Prostate gland (tissue), 2 donors: ENCODE data around the gene LUZP1. TPM values are rescaled to one million over a fixed set of nuclear protein-coding genes. Genes with fewer than 3 reads are reported as not detected.

Experiments
- DNase-seq: peaks from one replicate; pipeline ENCODE4 v3.0.0-alpha.2; 2019; ENCODE audit warnings: low spot score
- H3K27ac ChIP-seq, 2 donors: fragments of 200-600 bp; sonication (generic); 2 replicates each; pipeline ENCODE4 v1.5.1; 2017 to 2019
- H3K27me3 ChIP-seq: fragments of 200-600 bp; sonication (generic); replicated peaks from 2 replicates; pipeline ENCODE4 v1.5.1; 2019; ENCODE audit not compliant: insufficient read depth
- H3K36me3 ChIP-seq, 2 donors: fragments of 200-600 bp; sonication (generic); 1 replicate in 1 of 2; 2 replicates in 1 of 2; pipeline versions ENCODE4 v1.5.1 to v1.8.1; 2017 to 2019
- H3K4me1 ChIP-seq: fragments of 200-600 bp; sonication (generic); replicated peaks from 2 replicates; pipeline ENCODE4 v1.5.1; 2019
- H3K4me3 ChIP-seq, 2 donors: fragments of 200-600 bp; sonication (generic); 2 replicates each; pipeline ENCODE4 v1.5.1; 2017 to 2019
- H3K9me3 ChIP-seq: fragments of 200-600 bp; sonication (generic); 2 replicates; pipeline ENCODE4 v1.5.1; 2017
- POLR2A ChIP-seq: fragments of 450-650 bp; IDR thresholded peaks from one replicate; pipeline ENCODE4 v1.6.1; 2016; ENCODE audit warnings: antibody characterized with exemption, mild to moderate bottlenecking
- POLR2AphosphoS5 ChIP-seq: sonication (generic); formaldehyde crosslinking; IDR thresholded peaks from one replicate; pipeline ENCODE4 v1.6.1; 2017; ENCODE audit warnings: antibody characterized with exemption
- WGBS: methylation state at CpG from one replicate; pipeline ENCODE4 v1.1.5; 2018; 5-methylcytosine and 5-hydroxymethylcytosine counted together
- intact Hi-C: fragments of 100-400 bp; cut with DNase I; formaldehyde crosslinking; loops from one replicate; pipeline ENCODE4 v1.14.2; 2022
- total RNA-seq, 2 donors: library from RNA; depleted of rRNA; stranded (reverse); fragments of >200 nt; gene quantifications; one replicate each; pipeline ENCODE4 v1.1.0, GENCODE V29; 2016
- TF ChIP-seq, protein P1 (sequence below), 4 experiments: fragments of 200-600 bp in 2 of 4; fragments of 450-650 bp in 2 of 4; sonication (generic) in 2 of 4; IDR thresholded peaks; 1 replicate in 3 of 4; 2 replicates in 1 of 4; pipeline ENCODE4 v1.5.1; 2016 to 2019; ENCODE audit warnings: antibody characterized with exemption in 4 of 4, mild to moderate bottlenecking in 2 of 4, moderate library complexity in 2 of 4

Gene LUZP1
- total RNA-seq, 2 donors from 2014 or later = 16.9 to 17.5 TPM

DNA sequence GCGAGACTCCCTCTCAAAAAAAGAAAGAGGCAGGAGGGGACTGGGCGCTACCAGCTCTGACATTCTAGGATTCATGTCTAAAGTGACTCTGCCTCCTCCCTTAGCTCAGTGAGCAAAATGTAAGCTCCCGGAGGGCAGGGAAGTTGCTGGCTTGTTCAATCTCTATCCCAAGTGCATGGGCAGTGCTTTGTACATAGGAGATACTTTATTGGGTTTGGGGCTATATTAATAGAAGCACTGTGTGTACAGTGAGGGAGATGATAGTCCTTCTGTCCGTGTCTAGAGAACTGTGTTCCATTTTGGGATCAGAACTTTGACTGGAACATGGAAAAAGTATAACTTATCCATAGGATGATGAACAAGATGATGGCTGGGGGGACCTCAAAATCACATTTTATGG is 16.7 kb upstream of the LUZP1 start:
- no peak overlapping the region for H3K4me3 ChIP-seq
- no peak overlapping the region for H3K27ac ChIP-seq
- WGBS = 75% methylated on average over 4 of the region's 4 CpGs
- intact Hi-C loops = loop anchor here (2.0 to 10.0 kb wide), 2 partner anchors 87 to 211 kb away; partner anchors contain the start of gene LACTBL1
- H3K4me1 ChIP-seq = no peaks in the 10 kb centered on the region
- TF ChIP-seq POLR2AphosphoS5 = no peak
- TF ChIP-seq, protein P1, sequence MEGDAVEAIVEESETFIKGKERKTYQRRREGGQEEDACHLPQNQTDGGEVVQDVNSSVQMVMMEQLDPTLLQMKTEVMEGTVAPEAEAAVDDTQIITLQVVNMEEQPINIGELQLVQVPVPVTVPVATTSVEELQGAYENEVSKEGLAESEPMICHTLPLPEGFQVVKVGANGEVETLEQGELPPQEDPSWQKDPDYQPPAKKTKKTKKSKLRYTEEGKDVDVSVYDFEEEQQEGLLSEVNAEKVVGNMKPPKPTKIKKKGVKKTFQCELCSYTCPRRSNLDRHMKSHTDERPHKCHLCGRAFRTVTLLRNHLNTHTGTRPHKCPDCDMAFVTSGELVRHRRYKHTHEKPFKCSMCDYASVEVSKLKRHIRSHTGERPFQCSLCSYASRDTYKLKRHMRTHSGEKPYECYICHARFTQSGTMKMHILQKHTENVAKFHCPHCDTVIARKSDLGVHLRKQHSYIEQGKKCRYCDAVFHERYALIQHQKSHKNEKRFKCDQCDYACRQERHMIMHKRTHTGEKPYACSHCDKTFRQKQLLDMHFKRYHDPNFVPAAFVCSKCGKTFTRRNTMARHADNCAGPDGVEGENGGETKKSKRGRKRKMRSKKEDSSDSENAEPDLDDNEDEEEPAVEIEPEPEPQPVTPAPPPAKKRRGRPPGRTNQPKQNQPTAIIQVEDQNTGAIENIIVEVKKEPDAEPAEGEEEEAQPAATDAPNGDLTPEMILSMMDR (IDR thresholded peaks at IDR 0.05) = no peak
- no peak for TF ChIP-seq POLR2A
- DNase-seq = no peak
- no peaks in the 10 kb centered on the region for H3K9me3 ChIP-seq
- H3K27me3 ChIP-seq = no peaks in the 10 kb centered on the region
- no peaks in the 10 kb centered on the region for H3K36me3 ChIP-seq

DNA sequence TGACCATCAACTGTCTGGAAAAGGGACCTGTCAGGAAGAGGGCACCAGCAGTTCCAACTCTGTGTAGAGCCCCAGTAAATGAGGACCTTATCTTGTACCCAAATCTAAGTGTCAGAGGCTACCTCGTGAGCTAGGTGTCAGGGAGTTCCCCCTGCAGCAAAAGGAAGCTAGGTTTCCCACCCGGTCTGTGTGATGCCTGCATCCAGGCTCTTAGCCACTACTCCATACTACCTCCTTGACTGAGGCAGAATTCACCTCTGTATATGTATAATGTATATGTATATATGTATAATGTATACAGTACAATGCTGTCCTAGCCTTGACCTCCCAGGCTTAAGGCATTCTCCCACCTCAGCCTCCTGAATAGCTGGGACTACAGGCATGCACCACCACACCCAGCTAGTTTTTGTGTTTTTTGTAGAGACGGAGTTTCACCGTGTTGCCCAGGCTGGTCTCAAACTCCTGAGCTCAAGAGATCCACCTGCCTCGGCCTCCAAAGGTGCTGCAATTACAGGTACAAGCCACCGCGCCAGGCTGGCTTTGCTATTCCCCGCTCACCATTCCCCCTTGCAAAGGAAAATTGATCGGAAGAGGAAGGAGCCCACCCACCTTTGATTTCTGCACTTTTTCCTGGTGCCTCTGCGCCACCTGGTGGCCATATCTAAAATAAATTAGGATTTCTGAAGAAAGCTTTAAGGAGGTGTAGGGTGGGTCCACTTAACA is 15.7 kb upstream of the LUZP1 start:
- DNase-seq = peak; percentile 37
- H3K27me3 ChIP-seq = no peaks in the 10 kb centered on the region
- no peaks in the 10 kb centered on the region for H3K4me1 ChIP-seq
- H3K27ac ChIP-seq = no peak overlapping the region
- no peaks in the 10 kb centered on the region for H3K9me3 ChIP-seq
- peak overlapping the region in 1 of 2 donors; percentile 19 for H3K4me3 ChIP-seq
- TF ChIP-seq POLR2AphosphoS5 (peak; percentile 36), POLR2A (no peak)
- TF ChIP-seq, protein P1 (IDR thresholded peaks at IDR 0.05) = peak; percentile 83 to 96 (median 90)
- H3K36me3 ChIP-seq = no peaks in the 10 kb centered on the region
- intact Hi-C loops = loop anchor here (2.0 to 10.0 kb wide), 2 partner anchors 86 to 210 kb away; partner anchors contain the start of gene LACTBL1
- WGBS = 13% methylated on average over 10 of the region's 10 CpGs

DNA sequence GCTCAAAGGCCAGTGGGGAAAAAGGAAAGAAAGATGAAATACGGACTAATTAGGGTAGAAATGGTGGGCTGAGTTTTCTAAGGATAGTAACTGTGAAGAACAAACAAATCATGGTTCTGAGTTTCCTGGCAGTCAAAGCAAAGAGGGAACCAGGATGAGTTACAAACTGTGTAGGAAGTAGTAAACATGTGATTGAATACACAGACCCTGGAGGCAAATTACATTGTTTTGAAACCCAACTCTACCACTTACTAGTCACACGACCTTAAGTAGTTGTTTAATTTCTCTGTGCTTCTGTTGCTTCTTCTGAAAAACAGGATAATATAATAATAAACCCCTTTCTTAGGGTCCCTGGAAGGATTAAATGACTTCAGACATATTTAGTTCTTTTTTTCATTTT is 11.2 kb upstream of the LUZP1 start:
- H3K9me3 ChIP-seq = no peaks in the 10 kb centered on the region
- TF ChIP-seq POLR2A (no peak), POLR2AphosphoS5 (no peak)
- TF ChIP-seq, protein P1 (IDR thresholded peaks at IDR 0.05) = no peak
- H3K36me3 ChIP-seq = no peaks in the 10 kb centered on the region
- 83% methylated on average over 2 of the region's 2 CpGs for WGBS
- intact Hi-C loops = loop anchor here (10.0 kb wide), 1 partner anchor 205 kb away; the partner anchor contains the start of gene LACTBL1
- no peaks in the 10 kb centered on the region for H3K27me3 ChIP-seq
- no peak overlapping the region for H3K27ac ChIP-seq
- H3K4me3 ChIP-seq = no peak overlapping the region
- H3K4me1 ChIP-seq = no peaks in the 10 kb centered on the region
- no peak for DNase-seq

DNA sequence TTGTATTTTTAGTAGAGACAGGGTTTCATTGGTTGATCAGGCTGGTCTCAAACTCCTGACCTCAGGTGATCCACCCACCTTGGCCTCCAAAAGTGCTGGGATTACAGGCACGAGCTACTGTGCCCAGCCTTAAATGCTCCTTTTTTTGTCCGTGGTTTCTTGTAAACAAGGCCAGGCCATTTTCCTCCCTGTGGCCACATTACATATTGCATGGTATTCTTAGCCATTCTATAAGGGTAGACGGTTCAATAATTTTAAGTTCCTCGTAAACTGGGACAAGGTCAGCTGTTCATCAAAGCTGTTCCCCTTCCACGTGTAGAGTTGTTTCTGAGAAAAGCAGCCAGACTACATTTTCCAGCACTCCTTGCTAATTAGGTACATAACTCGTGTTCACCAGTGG is 10.3 kb upstream of the LUZP1 start:
- H3K4me1 ChIP-seq = no peaks in the 10 kb centered on the region
- no peak for TF ChIP-seq POLR2AphosphoS5
- TF ChIP-seq, protein P1 (IDR thresholded peaks at IDR 0.05) = peak in 2 of 4 experiments; percentile 29 to 41
- no peaks in the 10 kb centered on the region for H3K36me3 ChIP-seq
- H3K9me3 ChIP-seq = no peaks in the 10 kb centered on the region
- H3K27ac ChIP-seq = no peak overlapping the region
- H3K4me3 ChIP-seq = no peak overlapping the region
- intact Hi-C loops = no loop called here
- no peaks in the 10 kb centered on the region for H3K27me3 ChIP-seq
- WGBS = 51% methylated on average over 6 of the region's 6 CpGs
- no peak for DNase-seq

DNA sequence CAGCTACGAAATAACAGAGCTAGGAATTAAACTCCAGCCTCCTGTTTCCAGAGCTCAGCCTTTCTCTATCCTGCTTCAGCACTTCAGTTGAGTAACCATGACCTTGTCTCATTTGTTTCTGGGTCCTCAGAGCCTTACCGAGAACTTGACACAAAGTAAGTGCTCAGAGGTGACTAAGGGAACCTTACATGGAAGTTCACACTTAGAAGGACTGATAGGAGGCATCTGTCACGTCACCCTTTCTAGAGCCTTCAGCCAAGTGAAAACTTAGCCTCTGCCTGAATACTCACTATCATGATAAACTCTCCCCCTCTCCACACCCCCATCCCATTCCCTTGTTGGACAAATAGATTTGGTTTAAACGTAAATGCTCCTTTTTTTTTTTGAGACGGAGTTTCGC is 9.8 kb upstream of the LUZP1 start:
- Histone ChIP-seq H3K27ac (peak overlapping the region; percentile 77 to 79), H3K36me3 (no peaks in the 10 kb centered on the region), H3K9me3 (no peaks in the 10 kb centered on the region), H3K4me1 (no peaks in the 10 kb centered on the region), H3K27me3 (no peaks in the 10 kb centered on the region), H3K4me3 (no peak overlapping the region)
- no peak for TF ChIP-seq POLR2A
- TF ChIP-seq, protein P1 (IDR thresholded peaks at IDR 0.05) = no peak
- no peak for TF ChIP-seq POLR2AphosphoS5
- no peak for DNase-seq
- intact Hi-C loops = no loop called here
- WGBS = 81% methylated on average over 6 of the region's 6 CpGs
